ENCODE results near the gene SCN9A. TPM values are rescaled to one million over a fixed set of nuclear protein-coding genes. Genes with fewer than 3 reads are reported as not detected.

Gene SCN9A
- polyA plus RNA-seq, 1 donor from 2014 or later = 10.4 TPM

DNA sequence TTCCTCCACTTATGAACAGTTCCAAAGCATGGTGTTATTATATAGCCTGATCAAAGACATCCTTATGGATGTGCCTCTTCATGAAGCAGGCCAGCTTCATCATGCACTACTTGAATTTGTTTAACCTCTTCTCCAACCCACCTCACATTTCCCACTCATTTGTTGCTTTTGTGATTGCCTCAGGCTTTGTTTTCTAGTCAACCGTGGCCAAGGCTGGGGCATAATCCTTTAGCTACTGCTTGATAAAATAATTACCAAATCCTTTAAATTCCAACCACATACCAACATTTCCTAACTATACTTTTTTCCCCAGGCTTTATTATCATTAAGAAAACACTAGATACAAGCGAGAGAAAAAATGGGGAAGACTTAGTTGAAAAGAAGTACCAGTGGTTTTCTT, 208.3 kb downstream of the SCN9A start:
- no peaks in the 10 kb centered on the region for H3K9me2 ChIP-seq (ENCODE audit: insufficient read depth, low read length)
- no peak overlapping the region for H3K9ac ChIP-seq (ENCODE audit: low read length)
- H3K79me2 ChIP-seq (replicated peaks; ENCODE audit: insufficient read depth, low read length) = no peaks in the 10 kb centered on the region
- no peaks in the 10 kb centered on the region for H3K9me3 ChIP-seq (ENCODE audit: low read length)
- no peaks in the 10 kb centered on the region for H3K27me3 ChIP-seq (ENCODE audit: insufficient read depth, low read depth, low read length)
- no peak overlapping the region for H3K27ac ChIP-seq (ENCODE audit: low read length)
- no peak overlapping the region for H3K4me2 ChIP-seq (ENCODE audit: low read length)
- no peaks in the 10 kb centered on the region for H3F3A ChIP-seq (ENCODE audit: insufficient read depth, low read length, poor library complexity, severe bottlenecking)
- H3K36me3 ChIP-seq (ENCODE audit: insufficient read depth, low read length) = no peaks in the 10 kb centered on the region
- no peak overlapping the region for H3K4me3 ChIP-seq (ENCODE audit: low read length)
- H2AFZ ChIP-seq (ENCODE audit: low read depth, low read length) = no peak overlapping the region
- no peak for TF ChIP-seq MXI1 (conservative IDR thresholded peaks at IDR 0.05; ENCODE audit: poor library complexity, severe bottlenecking)
- no peak for TF ChIP-seq EP300 (conservative IDR thresholded peaks at IDR 0.05; ENCODE audit: poor library complexity, severe bottlenecking)
- no peak for TF ChIP-seq EZH2 (IDR thresholded peaks at IDR 0.05; ENCODE audit: borderline replicate concordance, insufficient read depth, low read length, poor library complexity, severe bottlenecking)
- TF ChIP-seq SMC3 (conservative IDR thresholded peaks at IDR 0.05; ENCODE audit: poor library complexity) = no peak
- TF ChIP-seq, protein P1, sequence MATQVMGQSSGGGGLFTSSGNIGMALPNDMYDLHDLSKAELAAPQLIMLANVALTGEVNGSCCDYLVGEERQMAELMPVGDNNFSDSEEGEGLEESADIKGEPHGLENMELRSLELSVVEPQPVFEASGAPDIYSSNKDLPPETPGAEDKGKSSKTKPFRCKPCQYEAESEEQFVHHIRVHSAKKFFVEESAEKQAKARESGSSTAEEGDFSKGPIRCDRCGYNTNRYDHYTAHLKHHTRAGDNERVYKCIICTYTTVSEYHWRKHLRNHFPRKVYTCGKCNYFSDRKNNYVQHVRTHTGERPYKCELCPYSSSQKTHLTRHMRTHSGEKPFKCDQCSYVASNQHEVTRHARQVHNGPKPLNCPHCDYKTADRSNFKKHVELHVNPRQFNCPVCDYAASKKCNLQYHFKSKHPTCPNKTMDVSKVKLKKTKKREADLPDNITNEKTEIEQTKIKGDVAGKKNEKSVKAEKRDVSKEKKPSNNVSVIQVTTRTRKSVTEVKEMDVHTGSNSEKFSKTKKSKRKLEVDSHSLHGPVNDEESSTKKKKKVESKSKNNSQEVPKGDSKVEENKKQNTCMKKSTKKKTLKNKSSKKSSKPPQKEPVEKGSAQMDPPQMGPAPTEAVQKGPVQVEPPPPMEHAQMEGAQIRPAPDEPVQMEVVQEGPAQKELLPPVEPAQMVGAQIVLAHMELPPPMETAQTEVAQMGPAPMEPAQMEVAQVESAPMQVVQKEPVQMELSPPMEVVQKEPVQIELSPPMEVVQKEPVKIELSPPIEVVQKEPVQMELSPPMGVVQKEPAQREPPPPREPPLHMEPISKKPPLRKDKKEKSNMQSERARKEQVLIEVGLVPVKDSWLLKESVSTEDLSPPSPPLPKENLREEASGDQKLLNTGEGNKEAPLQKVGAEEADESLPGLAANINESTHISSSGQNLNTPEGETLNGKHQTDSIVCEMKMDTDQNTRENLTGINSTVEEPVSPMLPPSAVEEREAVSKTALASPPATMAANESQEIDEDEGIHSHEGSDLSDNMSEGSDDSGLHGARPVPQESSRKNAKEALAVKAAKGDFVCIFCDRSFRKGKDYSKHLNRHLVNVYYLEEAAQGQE (IDR thresholded peaks at IDR 0.05; ENCODE audit: borderline replicate concordance) = no peak
- no peaks in the 10 kb centered on the region for H4K20me1 ChIP-seq (ENCODE audit: insufficient read depth)

DNA sequence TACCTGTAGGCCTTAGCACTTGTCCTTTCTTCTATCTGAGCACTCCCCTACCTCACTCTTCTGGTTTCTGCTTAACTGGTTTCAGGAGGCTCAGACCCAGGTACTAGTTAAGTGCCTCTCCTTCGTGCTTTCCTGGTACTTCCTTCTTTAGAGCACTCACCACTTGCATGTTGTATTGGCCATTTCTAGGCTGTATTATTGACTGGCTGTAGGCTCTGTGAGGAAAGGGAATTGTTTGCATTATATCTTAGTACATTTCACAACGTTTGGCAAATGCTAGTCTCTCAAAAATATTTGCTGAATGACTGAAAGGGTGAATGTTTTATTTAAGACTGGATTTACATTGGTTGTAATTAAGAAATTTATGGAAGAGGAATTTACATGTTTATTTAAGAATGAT, 212.0 kb downstream of the SCN9A start:
- no peaks in the 10 kb centered on the region for H3K79me2 ChIP-seq (replicated peaks; ENCODE audit: insufficient read depth, low read length)
- H3K4me2 ChIP-seq (ENCODE audit: low read length) = no peak overlapping the region
- no peaks in the 10 kb centered on the region for H3F3A ChIP-seq (ENCODE audit: insufficient read depth, low read length, poor library complexity, severe bottlenecking)
- no peaks in the 10 kb centered on the region for H3K27me3 ChIP-seq (ENCODE audit: insufficient read depth, low read depth, low read length)
- no peak overlapping the region for H2AFZ ChIP-seq (ENCODE audit: low read depth, low read length)
- H3K36me3 ChIP-seq (ENCODE audit: insufficient read depth, low read length) = no peaks in the 10 kb centered on the region
- H3K27ac ChIP-seq (ENCODE audit: low read length) = no peak overlapping the region
- TF ChIP-seq MXI1 (conservative IDR thresholded peaks at IDR 0.05; ENCODE audit: poor library complexity, severe bottlenecking) = no peak
- H4K20me1 ChIP-seq (ENCODE audit: insufficient read depth) = no peaks in the 10 kb centered on the region
- no peaks in the 10 kb centered on the region for H3K9me3 ChIP-seq (ENCODE audit: low read length)
- no peaks in the 10 kb centered on the region for H3K9me2 ChIP-seq (ENCODE audit: insufficient read depth, low read length)
- H3K4me3 ChIP-seq (ENCODE audit: low read length) = no peak overlapping the region
- no peak overlapping the region for H3K9ac ChIP-seq (ENCODE audit: low read length)

DNA sequence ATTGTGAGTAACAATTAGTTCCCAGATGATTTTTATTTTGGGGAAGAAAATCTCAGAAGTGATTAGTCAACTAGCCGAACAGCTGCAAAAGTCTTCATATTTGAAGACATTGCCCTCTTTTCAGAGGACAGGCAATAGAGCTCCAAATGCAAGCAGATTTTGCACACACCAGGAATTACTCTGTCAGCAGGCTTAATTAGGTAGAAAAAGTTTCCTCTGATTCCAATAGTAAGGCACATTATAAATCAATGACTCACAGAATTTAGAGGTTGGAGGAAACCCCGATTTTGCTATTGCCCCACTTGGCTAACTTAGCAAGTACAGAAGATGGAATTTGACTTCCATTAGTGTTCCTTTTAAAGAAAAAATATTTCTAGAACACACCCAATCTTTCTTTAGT, 217.2 kb downstream of the SCN9A start:
- Histone ChIP-seq H3K27me3 (ENCODE audit: insufficient read depth, low read depth, low read length) (no peaks in the 10 kb centered on the region), H3K4me2 (ENCODE audit: low read length) (no peak overlapping the region), H3K9me2 (ENCODE audit: insufficient read depth, low read length) (no peaks in the 10 kb centered on the region), H3K36me3 (ENCODE audit: insufficient read depth, low read length) (no peaks in the 10 kb centered on the region), H2AFZ (ENCODE audit: low read depth, low read length) (no peak overlapping the region), H4K20me1 (ENCODE audit: insufficient read depth) (no peaks in the 10 kb centered on the region), H3K79me2 (replicated peaks; ENCODE audit: insufficient read depth, low read length) (no peaks in the 10 kb centered on the region), H3K9ac (ENCODE audit: low read length) (no peak overlapping the region), H3K27ac (ENCODE audit: low read length) (no peak overlapping the region), H3K4me3 (ENCODE audit: low read length) (no peak overlapping the region), H3F3A (ENCODE audit: insufficient read depth, low read length, poor library complexity, severe bottlenecking) (no peaks in the 10 kb centered on the region), H3K9me3 (ENCODE audit: low read length) (no peaks in the 10 kb centered on the region)
- TF ChIP-seq EP300 (conservative IDR thresholded peaks at IDR 0.05; ENCODE audit: poor library complexity, severe bottlenecking) = no peak
- no peak for TF ChIP-seq EZH2 (IDR thresholded peaks at IDR 0.05; ENCODE audit: borderline replicate concordance, insufficient read depth, low read length, poor library complexity, severe bottlenecking)
- TF ChIP-seq, protein P1 (IDR thresholded peaks at IDR 0.05; ENCODE audit: borderline replicate concordance) = no peak
- TF ChIP-seq SMC3 (conservative IDR thresholded peaks at IDR 0.05; ENCODE audit: poor library complexity) = no peak
- no peak for TF ChIP-seq TAF1 (IDR thresholded peaks at IDR 0.05; ENCODE audit: low read depth)
- TF ChIP-seq, protein P2, sequence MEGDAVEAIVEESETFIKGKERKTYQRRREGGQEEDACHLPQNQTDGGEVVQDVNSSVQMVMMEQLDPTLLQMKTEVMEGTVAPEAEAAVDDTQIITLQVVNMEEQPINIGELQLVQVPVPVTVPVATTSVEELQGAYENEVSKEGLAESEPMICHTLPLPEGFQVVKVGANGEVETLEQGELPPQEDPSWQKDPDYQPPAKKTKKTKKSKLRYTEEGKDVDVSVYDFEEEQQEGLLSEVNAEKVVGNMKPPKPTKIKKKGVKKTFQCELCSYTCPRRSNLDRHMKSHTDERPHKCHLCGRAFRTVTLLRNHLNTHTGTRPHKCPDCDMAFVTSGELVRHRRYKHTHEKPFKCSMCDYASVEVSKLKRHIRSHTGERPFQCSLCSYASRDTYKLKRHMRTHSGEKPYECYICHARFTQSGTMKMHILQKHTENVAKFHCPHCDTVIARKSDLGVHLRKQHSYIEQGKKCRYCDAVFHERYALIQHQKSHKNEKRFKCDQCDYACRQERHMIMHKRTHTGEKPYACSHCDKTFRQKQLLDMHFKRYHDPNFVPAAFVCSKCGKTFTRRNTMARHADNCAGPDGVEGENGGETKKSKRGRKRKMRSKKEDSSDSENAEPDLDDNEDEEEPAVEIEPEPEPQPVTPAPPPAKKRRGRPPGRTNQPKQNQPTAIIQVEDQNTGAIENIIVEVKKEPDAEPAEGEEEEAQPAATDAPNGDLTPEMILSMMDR (IDR thresholded peaks at IDR 0.05; ENCODE audit: poor library complexity, severe bottlenecking) = no peak
- TF ChIP-seq RAD21 (conservative IDR thresholded peaks at IDR 0.05) = no peak
- no peak for TF ChIP-seq MXI1 (conservative IDR thresholded peaks at IDR 0.05; ENCODE audit: poor library complexity, severe bottlenecking)
- no peak for TF ChIP-seq POLR2AphosphoS5 (IDR thresholded peaks at IDR 0.05)
